ENCODE data around the gene FERMT3. TPM values are rescaled to one million over a fixed set of nuclear protein-coding genes. Genes with fewer than 3 reads are reported as not detected.
"Not testable (repeated sequence)": the region's sequence is repeated elsewhere in the genome, so short reads cannot be mapped to it uniquely, and the experiment has no call there.

FERMT3 gene
- 1 to 10 TPM; 4.4 to 5.8 TPM for polyA plus RNA-seq

GRCh38 chr11:64206457-64207255, at the start of gene FERMT3:
Gene FERMT3, plus strand, starts transcription at chr11:64206721. Its CDS starts 644 bp downstream, at chr11:64207365.
- Histone ChIP-seq H3K9me3 (ENCODE audit: control insufficient read depth in 2 of 2, insufficient read depth in 1 of 2, low read depth in 1 of 2, low read length in 1 of 2) (no peaks in the 10 kb centered on the region), H3K27ac (ENCODE audit: low read depth in 2 of 2, low read length in 1 of 2) (peak within 1 kb of the TSS; percentile 73 to 76), H3K36me3 (ENCODE audit: control insufficient read depth in 2 of 2, insufficient read depth in 2 of 2, low read length in 1 of 2) (peaks cover 13 to 26% of the 10 kb centered on the region in 2 donors), H3K4me3 (ENCODE audit: low read depth in 1 of 2, low read length in 2 of 2) (peak within 1 kb of the TSS; percentile 26 to 47), H3K4me1 (ENCODE audit: control insufficient read depth in 2 of 2, insufficient read depth in 2 of 2, low read length in 1 of 2) (peaks cover 0 to 6% of the 10 kb centered on the region in 2 donors), H3K27me3 (ENCODE audit: control insufficient read depth in 1 of 2, insufficient read depth in 2 of 2, low read length in 2 of 2) (no peaks in the 10 kb centered on the region)
- WGBS, 2 donors: 55 to 75% methylated on average over 24 to 27 of the region's 27 CpGs

- H3K27me3 ChIP-seq (ENCODE audit: control insufficient read depth in 1 of 2, insufficient read depth in 2 of 2, low read length in 2 of 2): no peaks in the 10 kb centered on the region
- H3K4me1 ChIP-seq (ENCODE audit: control insufficient read depth in 2 of 2, insufficient read depth in 2 of 2, low read length in 1 of 2): peaks cover 0 to 2% of the 10 kb centered on the region in 2 donors
- WGBS, 2 donors: 86 to 89% methylated on average over 17 of the region's 17 CpGs
- peaks cover 0 to 5% of the 10 kb centered on the region in 2 donors for H3K36me3 ChIP-seq (ENCODE audit: control insufficient read depth in 2 of 2, insufficient read depth in 2 of 2, low read length in 1 of 2)
- H3K27ac ChIP-seq (ENCODE audit: low read depth in 2 of 2, low read length in 1 of 2): no peak overlapping the region
- H3K4me3 ChIP-seq (ENCODE audit: low read depth in 1 of 2, low read length in 2 of 2): no peak overlapping the region
- H3K9me3 ChIP-seq (ENCODE audit: control insufficient read depth in 2 of 2, insufficient read depth in 1 of 2, low read depth in 1 of 2, low read length in 1 of 2): no peaks in the 10 kb centered on the region
Observed at GRCh38 chr11:64157631-64158394, 48.7 kb upstream of the FERMT3 start.

- 94 to 98% methylated on average over 10 of the region's 10 CpGs for WGBS, 2 donors
- Histone ChIP-seq H3K27ac (ENCODE audit: low read depth in 2 of 2, low read length in 1 of 2) (no peak overlapping the region), H3K4me3 (ENCODE audit: low read depth in 1 of 2, low read length in 2 of 2) (no peak overlapping the region), H3K36me3 (ENCODE audit: control insufficient read depth in 2 of 2, insufficient read depth in 2 of 2, low read length in 1 of 2) (peaks cover 0 to 5% of the 10 kb centered on the region in 2 donors), H3K27me3 (ENCODE audit: control insufficient read depth in 1 of 2, insufficient read depth in 2 of 2, low read length in 2 of 2) (no peaks in the 10 kb centered on the region), H3K4me1 (ENCODE audit: control insufficient read depth in 2 of 2, insufficient read depth in 2 of 2, low read length in 1 of 2) (peaks cover 0 to 7% of the 10 kb centered on the region in 2 donors), H3K9me3 (ENCODE audit: control insufficient read depth in 2 of 2, insufficient read depth in 1 of 2, low read depth in 1 of 2, low read length in 1 of 2) (no peaks in the 10 kb centered on the region)
Observed at GRCh38 chr11:64161037-64161436, 45.5 kb upstream of the FERMT3 start.

- H3K4me1 ChIP-seq (ENCODE audit: control insufficient read depth in 2 of 2, insufficient read depth in 2 of 2, low read length in 1 of 2); H3K4me3 ChIP-seq (ENCODE audit: low read depth in 1 of 2, low read length in 2 of 2); H3K9me3 ChIP-seq (ENCODE audit: control insufficient read depth in 2 of 2, insufficient read depth in 1 of 2, low read depth in 1 of 2, low read length in 1 of 2); H3K27me3 ChIP-seq (ENCODE audit: control insufficient read depth in 1 of 2, insufficient read depth in 2 of 2, low read length in 2 of 2); H3K27ac ChIP-seq (ENCODE audit: low read depth in 2 of 2, low read length in 1 of 2); H3K36me3 ChIP-seq (ENCODE audit: control insufficient read depth in 2 of 2, insufficient read depth in 2 of 2, low read length in 1 of 2): not testable (repeated sequence)
- 89 to 95% methylated on average over 16 of the region's 16 CpGs for WGBS, 2 donors
Observed at GRCh38 chr11:64162769-64163168, 43.8 kb upstream of the FERMT3 start.

GRCh38 chr11:64163951-64164350, 42.6 kb upstream of the FERMT3 start:
- H3K27me3 ChIP-seq (ENCODE audit: control insufficient read depth in 1 of 2, insufficient read depth in 2 of 2, low read length in 2 of 2): no peaks in the 10 kb centered on the region
- no peaks in the 10 kb centered on the region for H3K9me3 ChIP-seq (ENCODE audit: control insufficient read depth in 2 of 2, insufficient read depth in 1 of 2, low read depth in 1 of 2, low read length in 1 of 2)
- 93 to 94% methylated on average over 5 of the region's 5 CpGs for WGBS, 2 donors
- H3K36me3 ChIP-seq (ENCODE audit: control insufficient read depth in 2 of 2, insufficient read depth in 2 of 2, low read length in 1 of 2): no peaks in the 10 kb centered on the region
- H3K27ac ChIP-seq (ENCODE audit: low read depth in 2 of 2, low read length in 1 of 2): no peak overlapping the region
- H3K4me3 ChIP-seq (ENCODE audit: low read depth in 1 of 2, low read length in 2 of 2): no peak overlapping the region
- H3K4me1 ChIP-seq (ENCODE audit: control insufficient read depth in 2 of 2, insufficient read depth in 2 of 2, low read length in 1 of 2): peaks cover 0 to 7% of the 10 kb centered on the region in 2 donors

GRCh38 chr11:64164392-64165312, 41.9 kb upstream of the FERMT3 start:
- H3K27me3 ChIP-seq (ENCODE audit: control insufficient read depth in 1 of 2, insufficient read depth in 2 of 2, low read length in 2 of 2): no peaks in the 10 kb centered on the region
- H3K27ac ChIP-seq (ENCODE audit: low read depth in 2 of 2, low read length in 1 of 2): peak overlapping the region in 1 of 2 donors; percentile 94
- H3K36me3 ChIP-seq (ENCODE audit: control insufficient read depth in 2 of 2, insufficient read depth in 2 of 2, low read length in 1 of 2): no peaks in the 10 kb centered on the region
- H3K4me3 ChIP-seq (ENCODE audit: low read depth in 1 of 2, low read length in 2 of 2): peak overlapping the region; percentile 71 to 72
- peaks cover 0 to 7% of the 10 kb centered on the region in 2 donors for H3K4me1 ChIP-seq (ENCODE audit: control insufficient read depth in 2 of 2, insufficient read depth in 2 of 2, low read length in 1 of 2)
- 49% methylated on average over 20 of the region's 20 CpGs for WGBS, 2 donors
- H3K9me3 ChIP-seq (ENCODE audit: control insufficient read depth in 2 of 2, insufficient read depth in 1 of 2, low read depth in 1 of 2, low read length in 1 of 2): no peaks in the 10 kb centered on the region

- Histone ChIP-seq H3K4me3 (ENCODE audit: low read depth in 1 of 2, low read length in 2 of 2) (peak overlapping the region; percentile 71 to 72), H3K36me3 (ENCODE audit: control insufficient read depth in 2 of 2, insufficient read depth in 2 of 2, low read length in 1 of 2) (no peaks in the 10 kb centered on the region), H3K27me3 (ENCODE audit: control insufficient read depth in 1 of 2, insufficient read depth in 2 of 2, low read length in 2 of 2) (no peaks in the 10 kb centered on the region), H3K4me1 (ENCODE audit: control insufficient read depth in 2 of 2, insufficient read depth in 2 of 2, low read length in 1 of 2) (peaks cover 0 to 7% of the 10 kb centered on the region in 2 donors), H3K9me3 (ENCODE audit: control insufficient read depth in 2 of 2, insufficient read depth in 1 of 2, low read depth in 1 of 2, low read length in 1 of 2) (no peaks in the 10 kb centered on the region), H3K27ac (ENCODE audit: low read depth in 2 of 2, low read length in 1 of 2) (peak overlapping the region; percentile 93 to 94)
- WGBS, 2 donors: 1 to 2% methylated on average over 32 of the region's 32 CpGs
Observed at GRCh38 chr11:64165481-64165841, 41.1 kb upstream of the FERMT3 start.

GRCh38 chr11:64165842-64166635, 40.5 kb upstream of the FERMT3 start, which contains the start of gene MACROD1:
Gene MACROD1, minus strand, starts transcription at chr11:64166113. Its CDS starts 119 bp downstream, at chr11:64165994.
- H3K36me3 ChIP-seq (ENCODE audit: control insufficient read depth in 2 of 2, insufficient read depth in 2 of 2, low read length in 1 of 2): no peaks in the 10 kb centered on the region
- H3K27ac ChIP-seq (ENCODE audit: low read depth in 2 of 2, low read length in 1 of 2): peak within 1 kb of the TSS; percentile 93 to 94
- H3K27me3 ChIP-seq (ENCODE audit: control insufficient read depth in 1 of 2, insufficient read depth in 2 of 2, low read length in 2 of 2): no peaks in the 10 kb centered on the region
- H3K4me1 ChIP-seq (ENCODE audit: control insufficient read depth in 2 of 2, insufficient read depth in 2 of 2, low read length in 1 of 2): peaks cover 0 to 7% of the 10 kb centered on the region in 2 donors
- H3K9me3 ChIP-seq (ENCODE audit: control insufficient read depth in 2 of 2, insufficient read depth in 1 of 2, low read depth in 1 of 2, low read length in 1 of 2): no peaks in the 10 kb centered on the region
- WGBS, 2 donors: 0 to 1% methylated on average over 75 to 92 of the region's 92 CpGs
- peak within 1 kb of the TSS; percentile 71 to 72 for H3K4me3 ChIP-seq (ENCODE audit: low read depth in 1 of 2, low read length in 2 of 2)
